H1 (cell line): ENCODE measurements around the gene FAM209A. TPM values are rescaled to one million over a fixed set of nuclear protein-coding genes. Genes with fewer than 3 reads are reported as not detected.
"Not testable (repeated sequence)": the region's sequence is repeated elsewhere in the genome, so short reads cannot be mapped to it uniquely, and the experiment has no call there.

ENCODE experiments used
- CTCF ChIA-PET: fragments of 300-600 bp; sonication (Branson Sonifier 250); formaldehyde crosslinking; loops from one replicate; lab custom pipeline; 2021; ENCODE audit not compliant: partially characterized antibody; lab: Charles Lee
- POLR2A ChIA-PET: fragments of 300-600 bp; sonication (Branson Sonifier 250); formaldehyde crosslinking; loops from one replicate; lab custom pipeline; 2021; ENCODE audit warnings: inconsistent platforms; ENCODE audit not compliant: partially characterized antibody; lab: Charles Lee
- DNase-seq, 2 experiments: peaks; one replicate each; pipeline versions ENCODE4 v3.0.0 to v3.0.0-alpha.2; 2010 to 2022; ENCODE audit warnings: low spot score in 2 of 2, low read depth in 1 of 2, mixed read lengths in 1 of 2
- FAIRE-seq: peaks from 2 replicates; lab custom pipeline; 2011; peaks lifted over from hg19 to GRCh38; lab: Jason Lieb, UNC
- H2AFZ ChIP-seq: 2 replicates; pipeline ENCODE4 v1.8.1; 2012; ENCODE audit warnings: low read length, inconsistent platforms
- H2AK5ac ChIP-seq: 2 replicates; pipeline ENCODE4 v1.6.1; 2013; ENCODE audit warnings: low read depth, low read length
- H2BK120ac ChIP-seq: replicated peaks from 2 replicates; pipeline ENCODE3; 2013; ENCODE audit warnings: low read depth, low read length, inconsistent platforms
- H2BK12ac ChIP-seq: 2 replicates; pipeline ENCODE4 v1.6.1; 2013; ENCODE audit warnings: low read depth, low read length
- H2BK15ac ChIP-seq: 2 replicates; pipeline ENCODE4 v1.6.1; 2013; ENCODE audit warnings: low read length
- H2BK20ac ChIP-seq: 2 replicates; pipeline ENCODE4 v1.6.1; 2013; ENCODE audit warnings: low read length
- H2BK5ac ChIP-seq: 2 replicates; pipeline ENCODE4 v1.6.1; 2013; ENCODE audit warnings: low read depth, low read length
- H3K14ac ChIP-seq: 2 replicates; pipeline ENCODE4 v1.6.1; 2013; ENCODE audit warnings: inconsistent platforms; ENCODE audit not compliant: insufficient read length
- H3K18ac ChIP-seq: 2 replicates; pipeline ENCODE4 v1.6.1; 2013; ENCODE audit warnings: low read length; ENCODE audit errors: extremely low read depth
- H3K23ac ChIP-seq: 2 replicates; pipeline ENCODE4 v1.6.1; 2013; ENCODE audit warnings: inconsistent platforms; ENCODE audit not compliant: insufficient read length
- H3K23me2 ChIP-seq: 2 replicates; pipeline ENCODE4 v1.6.1; 2013; ENCODE audit warnings: low read depth, low read length
- H3K27ac ChIP-seq: 2 replicates; pipeline ENCODE4 v1.6.1; 2011; ENCODE audit warnings: low read depth, low read length, inconsistent platforms
- H3K27me3 ChIP-seq, 4 experiments: replicated peaks in 1 of 4; 1 replicate in 1 of 4; 2 replicates in 3 of 4; pipeline versions ENCODE4 v1.6.1 to v1.8.1; 2011 to 2013; ENCODE audit warnings: low read length in 3 of 4, mild to moderate bottlenecking in 3 of 4, inconsistent platforms in 2 of 4, mixed read lengths in 2 of 4, moderate library complexity in 1 of 4; ENCODE audit not compliant: control insufficient read depth in 3 of 4, insufficient read depth in 3 of 4; ENCODE audit errors: extremely low read depth in 1 of 4
- H3K36me3 ChIP-seq, 4 experiments: 2 replicates each; pipeline versions ENCODE4 v1.6.1 to v1.8.1; 2011 to 2013; ENCODE audit warnings: mild to moderate bottlenecking in 4 of 4, low read length in 3 of 4, moderate library complexity in 2 of 4, control low read depth in 1 of 4, inconsistent platforms in 1 of 4; ENCODE audit not compliant: insufficient read depth in 4 of 4, control insufficient read depth in 2 of 4
- H3K4ac ChIP-seq: replicated peaks from 2 replicates; pipeline ENCODE3; 2013; ENCODE audit warnings: low read length, low read depth, mixed read lengths, inconsistent platforms; ENCODE audit not compliant: insufficient read length
- H3K4me1 ChIP-seq, 4 experiments: replicated peaks in 1 of 4; 1 replicate in 1 of 4; 2 replicates in 3 of 4; pipeline versions ENCODE4 v1.6.1 to v1.8.1; 2011 to 2013; ENCODE audit warnings: low read length in 3 of 4, inconsistent platforms in 2 of 4, mixed read lengths in 1 of 4; ENCODE audit not compliant: insufficient read depth in 4 of 4, control insufficient read depth in 3 of 4
- H3K4me2 ChIP-seq, 2 experiments: 2 replicates each; pipeline versions ENCODE4 v1.6.1 to v1.8.1; 2011 to 2013; ENCODE audit warnings: low read depth in 2 of 2, low read length in 2 of 2, control low read depth in 1 of 2, inconsistent platforms in 1 of 2, mild to moderate bottlenecking in 1 of 2; ENCODE audit not compliant: insufficient read depth in 1 of 2
- H3K4me3 ChIP-seq, 4 experiments: fragments of 200-600, 300-600 bp in 1 of 4; sonication (generic), shearing (Covaris generic), sonication (Bioruptor Twin) in 1 of 4; 2 replicates each; pipeline versions ENCODE4 v1.5.1 to v1.8.1; 2011 to 2016; ENCODE audit warnings: low read length in 4 of 4, low read depth in 3 of 4, control low read depth in 2 of 4, inconsistent platforms in 2 of 4, mild to moderate bottlenecking in 2 of 4, mixed read lengths in 1 of 4, moderate library complexity in 1 of 4; ENCODE audit not compliant: insufficient read depth in 2 of 4; ENCODE audit errors: extremely low read depth in 1 of 4
- H3K56ac ChIP-seq: replicated peaks from 2 replicates; pipeline ENCODE3; 2013; ENCODE audit warnings: low read depth, mild to moderate bottlenecking, mixed read lengths, low read length, inconsistent platforms; ENCODE audit not compliant: insufficient read length
- H3K79me1 ChIP-seq: 2 replicates; pipeline ENCODE4 v1.6.1; 2013; ENCODE audit warnings: low read depth, low read length, control low read depth
- H3K79me2 ChIP-seq, 2 experiments: 2 replicates each; pipeline versions ENCODE4 v1.6.1 to v1.8.1; 2012 to 2013; ENCODE audit warnings: low read length in 2 of 2, mild to moderate bottlenecking in 2 of 2, inconsistent platforms in 1 of 2; ENCODE audit not compliant: insufficient read depth in 2 of 2, control insufficient read depth in 1 of 2
- H3K9ac ChIP-seq, 4 experiments: replicated peaks in 1 of 4; 1 replicate in 1 of 4; 2 replicates in 3 of 4; pipeline versions ENCODE4 v1.6.1 to v1.8.1; 2011 to 2013; ENCODE audit warnings: low read depth in 3 of 4, low read length in 3 of 4, control low read depth in 2 of 4, mild to moderate bottlenecking in 2 of 4, moderate library complexity in 2 of 4, inconsistent platforms in 1 of 4; ENCODE audit errors: extremely low read depth in 1 of 4
- H3K9me3 ChIP-seq, 2 experiments: 2 replicates each; pipeline versions ENCODE4 v1.6.1 to v1.8.1; 2012 to 2013; ENCODE audit warnings: mild to moderate bottlenecking in 2 of 2, moderate library complexity in 2 of 2, control low read depth in 1 of 2, inconsistent platforms in 1 of 2, low read depth in 1 of 2, low read length in 1 of 2, mixed read lengths in 1 of 2; ENCODE audit not compliant: insufficient read depth in 2 of 2
- H4K20me1 ChIP-seq, 2 experiments: replicated peaks in 1 of 2; 2 replicates each; pipeline versions ENCODE3 to v1.8.1; 2011 to 2013; ENCODE audit warnings: inconsistent platforms in 2 of 2, low read length in 2 of 2, mild to moderate bottlenecking in 1 of 2; ENCODE audit not compliant: insufficient read depth in 2 of 2, control insufficient read depth in 1 of 2
- H4K5ac ChIP-seq: 2 replicates; pipeline ENCODE4 v1.6.1; 2013; ENCODE audit warnings: low read length, low read depth, mixed read lengths, inconsistent platforms; ENCODE audit not compliant: insufficient read length
- H4K8ac ChIP-seq: 2 replicates; pipeline ENCODE4 v1.8.0; 2013; ENCODE audit warnings: mild to moderate bottlenecking, moderate library complexity, low read length, inconsistent platforms; ENCODE audit not compliant: insufficient read depth; ENCODE audit errors: extremely low read depth
- H4K91ac ChIP-seq: replicated peaks from 2 replicates; pipeline ENCODE3; 2013; ENCODE audit warnings: low read length, mixed read lengths, inconsistent platforms; ENCODE audit not compliant: insufficient read length
- EP300 ChIP-seq, 2 experiments: IDR thresholded peaks; 1 replicate in 1 of 2; 2 replicates in 1 of 2; pipeline ENCODE4 v1.6.1; 2011 to 2012; ENCODE audit warnings: low read depth in 2 of 2, low read length in 2 of 2, mild to moderate bottlenecking in 2 of 2, borderline replicate concordance in 1 of 2, inconsistent platforms in 1 of 2, moderate library complexity in 1 of 2
- WGBS, 2 experiments: shearing (Covaris generic) in 1 of 2; methylation state at CpG; one replicate each; pipeline versions ENCODE4 v1.1.6 to v1.1.7; 2013 to 2015; ENCODE audit warnings: low lambda C conversion rate in 2 of 2, mixed read lengths in 2 of 2, inconsistent platforms in 1 of 2, low coverage in 1 of 2, missing lambda C conversion rate in 1 of 2; ENCODE audit not compliant: insufficient replicate concordance in 2 of 2, insufficient coverage in 1 of 2, insufficient read length in 1 of 2; ENCODE audit errors: extremely low coverage in 1 of 2, missing lambda C conversion rate in 1 of 2; 5-methylcytosine and 5-hydroxymethylcytosine counted together
- polyA plus RNA-seq, 7 experiments: library from polyadenylated mRNA; depleted of rRNA in 3 of 7; stranded (reverse) in 5 of 7; unstranded in 2 of 7; fragments of >200 nt in 5 of 7; fragments of 200-250 nt in 2 of 7; gene quantifications; 1 replicate in 5 of 7; 2 replicates in 1 of 7; 4 replicates in 1 of 7; pipeline versions ENCODE4 v1.2.1 to v1.2.3, GENCODE V29; 2011 to 2013; ENCODE audit warnings: missing spikeins in 2 of 7, mixed read lengths in 2 of 7
- total RNA-seq: library from RNA; stranded (reverse); fragmentation: NEBNext Ultra II Directional; extraction: Animal tissue kit (Norgen Biotek cat#: 25700); gene quantifications from 2 replicates; pipeline ENCODE4 v1.2.1, GENCODE V29; 2021

Gene FAM209A
- total and polyA plus RNA-seq, 2 of the 8 experiments (the other 6 are each of a cell fraction or from before 2014, with no cell fraction given) = 0.15 TPM; not detected in 1

- H2AK5ac ChIP-seq, H3K18ac ChIP-seq, H3K4me3 ChIP-seq, H2BK5ac ChIP-seq, H4K5ac ChIP-seq, H3K4me1 ChIP-seq, H4K91ac ChIP-seq, H2BK15ac ChIP-seq, CTCF ChIA-PET, H3K23me2 ChIP-seq, H4K8ac ChIP-seq, FAIRE-seq, H3K56ac ChIP-seq, H3K9ac ChIP-seq, H4K20me1 ChIP-seq, H2BK120ac ChIP-seq, H2BK20ac ChIP-seq, POLR2A ChIA-PET, H3K4ac ChIP-seq, H3K14ac ChIP-seq, DNase-seq, H3K23ac ChIP-seq, H3K79me1 ChIP-seq, H3K27me3 ChIP-seq, H3K79me2 ChIP-seq, H2AFZ ChIP-seq, H3K4me2 ChIP-seq, H3K27ac ChIP-seq, H2BK12ac ChIP-seq: not testable (repeated sequence)
- Histone ChIP-seq H3K36me3 (peaks cover 0 to 31% (median 23%) of the 10 kb centered on the region in 4 experiments; a peak in 6 of 8 replicates), H3K9me3 (peaks cover 7 to 21% of the 10 kb centered on the region in 2 experiments; a peak in 2 of 4 replicates)
- TF ChIP-seq EP300 (IDR thresholded peaks at IDR 0.05; ENCODE audit: borderline replicate concordance in 1 of 2, low read depth in 2 of 2, low read length in 2 of 2) = peak in 1 of 2 experiments; percentile 86; a peak in 1 of 3 replicates
- 93% methylated on average over 13 of the region's 13 CpGs; no CpG with 5 or more reads in 1 of the 2 experiments for WGBS, 2 experiments
Observed at GRCh38 chr20:56520746-56521354, 3.7 kb upstream of the FAM209A start.
